Neuronal stem cell (in vitro differentiated cells): ENCODE measurements around the gene JMJD4.

Experiments used
- DNase-seq: peaks from one replicate; pipeline ENCODE4 v3.0.0-alpha.2; 2013; ENCODE audit warnings: low spot score
- H2AFZ ChIP-seq: one replicate; pipeline ENCODE4 v1.6.1; 2013; ENCODE audit warnings: mild to moderate bottlenecking, low read length, inconsistent platforms
- H2AK5ac ChIP-seq: 2 replicates; pipeline ENCODE4 v1.6.1; 2013; ENCODE audit warnings: low read depth, mild to moderate bottlenecking, inconsistent platforms, low read length, moderate library complexity, mixed read lengths
- H2BK120ac ChIP-seq: 2 replicates; pipeline ENCODE4 v1.6.1; 2013; ENCODE audit warnings: low read depth, mild to moderate bottlenecking, inconsistent platforms, low read length, moderate library complexity, mixed read lengths
- H2BK12ac ChIP-seq: one replicate; pipeline ENCODE4 v1.6.1; 2013; ENCODE audit warnings: low read length, inconsistent platforms
- H2BK15ac ChIP-seq: 2 replicates; pipeline ENCODE4 v1.6.1; 2013; ENCODE audit warnings: mild to moderate bottlenecking, low read length, inconsistent platforms, mixed read lengths
- H2BK5ac ChIP-seq: one replicate; pipeline ENCODE4 v1.6.1; 2013; ENCODE audit warnings: inconsistent platforms, mild to moderate bottlenecking, low read length, moderate library complexity
- H3K14ac ChIP-seq: one replicate; pipeline ENCODE4 v1.6.1; 2013; ENCODE audit warnings: low read length, inconsistent platforms
- H3K18ac ChIP-seq: 2 replicates; pipeline ENCODE4 v1.6.1; 2013; ENCODE audit warnings: low read length, inconsistent platforms
- H3K23ac ChIP-seq: 2 replicates; pipeline ENCODE4 v1.6.1; 2013; ENCODE audit warnings: low read depth, mild to moderate bottlenecking, mixed read lengths, low read length, inconsistent platforms; ENCODE audit not compliant: poor library complexity
- H3K27ac ChIP-seq: replicated peaks from 3 replicates; pipeline ENCODE4 v1.5.1; 2013; ENCODE audit warnings: low read length, inconsistent platforms
- H3K27me3 ChIP-seq, 3 experiments: 2 replicates each; pipeline ENCODE4 v1.6.1; 2013; ENCODE audit warnings: low read length in 3 of 3, mild to moderate bottlenecking in 2 of 3, inconsistent platforms in 1 of 3, low read depth in 1 of 3, mixed read lengths in 1 of 3, moderate library complexity in 1 of 3; ENCODE audit not compliant: control insufficient read depth in 3 of 3, insufficient read depth in 3 of 3
- H3K36me3 ChIP-seq, 2 donors: replicated peaks in 1 of 2; 2 replicates each; pipeline ENCODE4 v1.6.1; 2013; ENCODE audit warnings: low read length in 2 of 2; ENCODE audit not compliant: control insufficient read depth in 2 of 2, insufficient read depth in 2 of 2
- H3K4ac ChIP-seq: 2 replicates; pipeline ENCODE4 v1.6.1; 2013; ENCODE audit warnings: inconsistent platforms, mild to moderate bottlenecking, low read length, moderate library complexity
- H3K4me1 ChIP-seq, 2 donors: 1 replicate in 1 of 2; 2 replicates in 1 of 2; pipeline ENCODE4 v1.6.1; 2013; ENCODE audit warnings: low read length in 2 of 2, low read depth in 1 of 2; ENCODE audit not compliant: control insufficient read depth in 2 of 2, insufficient read depth in 1 of 2
- H3K4me2 ChIP-seq: one replicate; pipeline ENCODE4 v1.6.1; 2013; ENCODE audit warnings: mild to moderate bottlenecking, low read length, inconsistent platforms; ENCODE audit not compliant: insufficient read depth, poor library complexity, severe bottlenecking
- H3K4me3 ChIP-seq, 2 donors: 2 replicates each; pipeline ENCODE4 v1.5.1; 2013; ENCODE audit warnings: low read length in 2 of 2, mild to moderate bottlenecking in 2 of 2, inconsistent platforms in 1 of 2, moderate library complexity in 1 of 2
- H3K79me1 ChIP-seq: one replicate; pipeline ENCODE4 v1.6.1; 2013; ENCODE audit warnings: low read depth, mild to moderate bottlenecking, inconsistent platforms, low read length, moderate library complexity
- H3K9ac ChIP-seq: one replicate; pipeline ENCODE4 v1.6.1; 2013; ENCODE audit warnings: mild to moderate bottlenecking, low read depth, low read length, inconsistent platforms; ENCODE audit not compliant: poor library complexity
- H3K9me3 ChIP-seq, 2 donors: replicated peaks in 1 of 2; 2 replicates each; pipeline versions ENCODE3 to v1.6.1; 2013; ENCODE audit warnings: low read length in 2 of 2, mild to moderate bottlenecking in 2 of 2, inconsistent platforms in 1 of 2, low read depth in 1 of 2, mixed read lengths in 1 of 2, moderate library complexity in 1 of 2; ENCODE audit not compliant: control insufficient read depth in 2 of 2, insufficient read depth in 1 of 2
- H4K8ac ChIP-seq: one replicate; pipeline ENCODE4 v1.6.1; 2013; ENCODE audit warnings: low read depth, mild to moderate bottlenecking, inconsistent platforms, low read length, moderate library complexity
- H4K91ac ChIP-seq: one replicate; pipeline ENCODE4 v1.6.1; 2013; ENCODE audit warnings: low read length, low read depth, mild to moderate bottlenecking, inconsistent platforms; ENCODE audit not compliant: poor library complexity
- WGBS, 2 donors: extraction: QIAGEN DNeasy Blood & Tissue Kit; methylation state at CpG; one replicate each; pipeline ENCODE4 v1.1.7; 2013; ENCODE audit warnings: missing lambda C conversion rate in 2 of 2, mixed read lengths in 1 of 2; ENCODE audit not compliant: insufficient read length in 2 of 2, insufficient replicate concordance in 1 of 2; ENCODE audit errors: extremely low coverage in 2 of 2; 5-methylcytosine and 5-hydroxymethylcytosine counted together

The JMJD4 gene

GRCh38 chr1:227685807-227686206, 49.3 kb downstream of the JMJD4 start:
- Histone ChIP-seq H3K4ac (no peak overlapping the region), H3K4me2 (no peak overlapping the region), H3K36me3 (no peaks in the 10 kb centered on the region), H3K4me1 (no peaks in the 10 kb centered on the region), H2AK5ac (no peak overlapping the region), H2BK15ac (no peak overlapping the region), H3K18ac (no peak overlapping the region), H3K14ac (no peak overlapping the region), H3K27ac (no peak overlapping the region), H3K27me3 (no peaks in the 10 kb centered on the region), H3K4me3 (no peak overlapping the region), H3K9me3 (no peaks in the 10 kb centered on the region), H3K79me1 (no peaks in the 10 kb centered on the region), H2BK120ac (no peak overlapping the region), H2BK12ac (no peak overlapping the region), H3K9ac (no peak overlapping the region), H2AFZ (no peak overlapping the region), H2BK5ac (no peak overlapping the region), H4K8ac (no peak overlapping the region), H3K23ac (no peak overlapping the region), H4K91ac (no peak overlapping the region)
- DNase-seq: no peak
- WGBS, 2 donors: no CpG with 5 or more reads among the region's 8 CpGs
